Loucy (cell line): ENCODE results near the gene KLLN.
A peak's percentile ranks its signal among the peaks of the same experiment; 100 is the strongest.

Source experiments
- H2AFZ ChIP-seq: fragments of 200-600 bp; sonication (generic); 2 replicates; pipeline ENCODE4 v1.6.0; 2016; ENCODE audit warnings: antibody characterized with exemption, mild to moderate bottlenecking, low read length, moderate library complexity
- H3F3A ChIP-seq: fragments of 200-600 bp; 2 replicates; pipeline ENCODE4 v1.6.0; 2016; ENCODE audit warnings: antibody characterized with exemption, low read depth, mild to moderate bottlenecking
- H3K27me3 ChIP-seq: fragments of 200-600 bp; sonication (generic); 2 replicates; pipeline ENCODE4 v1.6.1; 2014; ENCODE audit warnings: low read length, mild to moderate bottlenecking; ENCODE audit not compliant: insufficient read depth, poor library complexity, severe bottlenecking
- H3K36me3 ChIP-seq: fragments of 200-600 bp; sonication (generic); 2 replicates; pipeline ENCODE4 v1.6.1; 2016; ENCODE audit warnings: low read length; ENCODE audit not compliant: insufficient read depth
- H3K4me1 ChIP-seq: fragments of 200-600 bp; sonication (generic); 2 replicates; pipeline ENCODE4 v1.5.1; 2014; ENCODE audit warnings: low read length, mild to moderate bottlenecking; ENCODE audit not compliant: insufficient read depth, poor library complexity, severe bottlenecking
- H3K4me2 ChIP-seq: fragments of 200-600 bp; sonication (generic); 2 replicates; pipeline ENCODE4 v1.6.0; 2014; ENCODE audit warnings: antibody characterized with exemption, low read length, low read depth, mild to moderate bottlenecking; ENCODE audit not compliant: poor library complexity, severe bottlenecking
- H3K4me3 ChIP-seq: fragments of 200-600 bp; sonication (generic); 2 replicates; pipeline ENCODE4 v1.5.1; 2014; ENCODE audit warnings: low read length, mild to moderate bottlenecking, mixed read lengths; ENCODE audit not compliant: poor library complexity, severe bottlenecking
- H3K79me2 ChIP-seq: fragments of 200-600 bp; sonication (generic); 2 replicates; pipeline ENCODE4 v1.6.1; 2014; ENCODE audit warnings: low read length; ENCODE audit not compliant: insufficient read depth
- H3K9ac ChIP-seq: fragments of 200-600 bp; sonication (generic); 2 replicates; pipeline ENCODE4 v1.6.0; 2014; ENCODE audit warnings: mild to moderate bottlenecking, low read depth, low read length, moderate library complexity; ENCODE audit not compliant: poor library complexity, severe bottlenecking
- H3K9me2 ChIP-seq: fragments of 200-600 bp; sonication (generic); replicated peaks from 2 replicates; pipeline ENCODE4 v1.6.1; 2016; ENCODE audit warnings: low read depth, low read length, mixed read lengths
- H3K9me3 ChIP-seq: fragments of 200-600 bp; sonication (generic); 2 replicates; pipeline ENCODE4 v1.6.1; 2014; ENCODE audit warnings: mild to moderate bottlenecking, antibody characterized with exemption, low read length, low read depth; ENCODE audit not compliant: insufficient read depth
- H4K20me1 ChIP-seq: fragments of 200-600 bp; sonication (generic); 2 replicates; pipeline ENCODE4 v1.6.0; 2014; ENCODE audit warnings: antibody characterized with exemption, low read length, mild to moderate bottlenecking; ENCODE audit not compliant: insufficient read depth, poor library complexity, severe bottlenecking
- CTCF ChIP-seq: fragments of 200-600 bp; sonication (generic); conservative IDR thresholded peaks from 2 replicates; pipeline ENCODE4 v1.5.1; 2014; ENCODE audit warnings: mild to moderate bottlenecking, antibody characterized with exemption, low read length
- EZH2phosphoT487 ChIP-seq: fragments of 200-600 bp; IDR thresholded peaks from 2 replicates; pipeline ENCODE4 v1.6.1; 2018; ENCODE audit warnings: antibody characterized with exemption, mild to moderate bottlenecking, moderate library complexity, borderline replicate concordance

Gene KLLN

GRCh38 chr10:87880336-87880735 is 17.0 kb upstream of the KLLN start:
- Histone ChIP-seq H4K20me1 (peaks cover 43% of the 10 kb centered on the region), H3K4me1 (peaks cover 67% of the 10 kb centered on the region), H3K79me2 (peaks cover 96% of the 10 kb centered on the region), H3K27me3 (no peaks in the 10 kb centered on the region), H2AFZ (no peak overlapping the region), H3K4me2 (peak overlapping the region; percentile 85), H3K36me3 (peaks cover 17% of the 10 kb centered on the region), H3F3A (peaks cover 15% of the 10 kb centered on the region; the same call in 1 of the 2 replicates), H3K4me3 (peak overlapping the region; percentile 74), H3K9me3 (peaks cover 10% of the 10 kb centered on the region; the same call in 1 of the 2 replicates), H3K9ac (peak overlapping the region; percentile 96), H3K9me2 (no peaks in the 10 kb centered on the region)
- TF ChIP-seq EZH2phosphoT487 (no peak), CTCF (no peak)

- Histone ChIP-seq H3K9me2 (no peaks in the 10 kb centered on the region), H3F3A (peaks cover 25% of the 10 kb centered on the region; the same call in 1 of the 2 replicates), H3K4me1 (peaks cover 75% of the 10 kb centered on the region), H3K4me2 (peak overlapping the region; percentile 85), H2AFZ (no peak overlapping the region), H3K9me3 (peaks cover 10% of the 10 kb centered on the region; the same call in 1 of the 2 replicates), H3K36me3 (peaks cover 15% of the 10 kb centered on the region), H3K4me3 (peak overlapping the region; percentile 74), H3K9ac (peak overlapping the region; percentile 96), H4K20me1 (peaks cover 42% of the 10 kb centered on the region), H3K27me3 (no peaks in the 10 kb centered on the region), H3K79me2 (peaks cover 96% of the 10 kb centered on the region)
- TF ChIP-seq CTCF (no peak), EZH2phosphoT487 (no peak)
These were observed 15.5 kb upstream of the KLLN start for GRCh38 chr10:87878664-87879459.

- Histone ChIP-seq H3K36me3 (peaks cover 11% of the 10 kb centered on the region), H3K4me2 (peak overlapping the region; percentile 85)
These were observed 12.7 kb upstream of the KLLN start for GRCh38 chr10:87875929-87876571.

More at GRCh38 chr10:87875929-87876571, 12.7 kb upstream of the KLLN start:
- no peak overlapping the region for H2AFZ ChIP-seq
- H4K20me1 ChIP-seq = peaks cover 52% of the 10 kb centered on the region
- peaks cover 81% of the 10 kb centered on the region for H3K4me1 ChIP-seq
- no peaks in the 10 kb centered on the region for H3K9me3 ChIP-seq
- peaks cover 97% of the 10 kb centered on the region for H3K79me2 ChIP-seq
- peaks cover 25% of the 10 kb centered on the region; the same call in 1 of the 2 replicates for H3F3A ChIP-seq
- H3K27me3 ChIP-seq = no peaks in the 10 kb centered on the region
- H3K9me2 ChIP-seq = no peaks in the 10 kb centered on the region
- H3K4me3 ChIP-seq = peak overlapping the region; percentile 74
- peak overlapping the region; percentile 96 for H3K9ac ChIP-seq
- no peak for TF ChIP-seq EZH2phosphoT487
- no peak for TF ChIP-seq CTCF
